Measurements from ENCODE around the gene PRSS36. TPM values are rescaled to one million over a fixed set of nuclear protein-coding genes. Genes with fewer than 3 reads are reported as not detected.
A peak's percentile ranks its signal among the peaks of the same experiment; 100 is the strongest.

The PRSS36 gene
- total and polyA plus RNA-seq, 4 donors, result 0.09 to 2.1 (median 0.62) TPM

DNA sequence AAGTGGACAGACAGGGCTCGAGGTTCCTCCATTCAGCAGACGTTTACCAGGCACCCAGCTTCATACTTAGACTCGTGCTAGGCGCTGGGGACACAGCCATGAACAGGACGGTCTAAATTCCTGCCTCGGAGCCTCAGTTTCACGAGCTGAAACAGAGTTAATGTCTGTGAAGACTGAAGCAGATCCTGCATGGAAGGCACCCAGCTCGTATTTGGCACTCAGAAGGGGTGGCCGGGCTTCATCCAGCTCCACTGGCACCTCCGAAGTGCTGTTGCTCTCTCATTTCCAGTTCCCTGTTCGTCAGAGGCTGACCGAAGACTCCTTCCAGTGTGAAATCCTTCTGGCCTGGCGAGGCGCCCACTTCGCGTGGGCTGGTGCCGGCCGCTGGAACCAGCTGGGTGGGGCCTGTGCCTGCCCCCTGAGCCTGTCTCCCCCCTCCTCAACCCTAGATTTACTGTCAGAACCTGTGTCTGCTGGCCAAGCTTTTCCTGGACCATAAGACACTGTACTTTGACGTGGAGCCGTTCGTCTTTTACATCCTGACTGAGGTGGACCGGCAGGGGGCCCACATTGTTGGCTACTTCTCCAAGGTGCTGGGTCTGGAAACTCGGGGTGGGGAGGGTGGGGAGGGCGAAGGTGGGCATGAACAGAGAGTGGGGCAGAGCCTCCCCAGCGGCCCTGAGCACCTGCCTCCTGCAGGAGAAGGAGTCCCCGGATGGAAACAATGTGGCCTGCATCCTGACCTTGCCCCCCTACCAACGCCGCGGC is 20.1 kb downstream of the PRSS36 start:
- no peak overlapping the region for H3K9ac ChIP-seq (ENCODE audit: low read depth in 1 of 2, low read length in 2 of 2)
- no peaks in the 10 kb centered on the region for H3K27me3 ChIP-seq (ENCODE audit: control insufficient read depth in 4 of 4, insufficient read depth in 4 of 4, low read length in 3 of 4)
- no peak overlapping the region for H3K4me3 ChIP-seq (ENCODE audit: low read depth in 1 of 3, low read length in 3 of 3)
- H3K36me3 ChIP-seq (ENCODE audit: control insufficient read depth in 4 of 4, insufficient read depth in 3 of 4, low read depth in 1 of 4, low read length in 3 of 4), result peaks cover 8 to 40% (median 13%) of the 10 kb centered on the region in 4 donors
- peaks cover 0 to 12% (median 2%) of the 10 kb centered on the region in 4 donors for H3K4me1 ChIP-seq (ENCODE audit: control insufficient read depth in 4 of 4, insufficient read depth in 4 of 4, low read length in 3 of 4)
- DNase-seq (ENCODE audit: low spot score), result no peak
- H3K9me3 ChIP-seq (ENCODE audit: control insufficient read depth in 4 of 4, low read length in 3 of 4), result no peaks in the 10 kb centered on the region
- 73% methylated on average over 29 of the region's 29 CpGs for WGBS
- peak overlapping the region; percentile 58 to 70 for H3K27ac ChIP-seq (ENCODE audit: low read depth in 1 of 2, low read length in 2 of 2)
- TF ChIP-seq FOXA2 (IDR thresholded peaks at IDR 0.05), result no peak
- TF ChIP-seq MAX (IDR thresholded peaks at IDR 0.05), result no peak
- TF ChIP-seq ATF3 (IDR thresholded peaks at IDR 0.05), result no peak
- TF ChIP-seq GABPA (IDR thresholded peaks at IDR 0.05 in 1 of 2, conservative IDR thresholded peaks at IDR 0.05 in 1 of 2), result no peak
- TF ChIP-seq HNF4G (IDR thresholded peaks at IDR 0.05), result no peak
- TF ChIP-seq RAD21 (IDR thresholded peaks at IDR 0.05), result no peak
- no peak for TF ChIP-seq YY1 (IDR thresholded peaks at IDR 0.05)
- TF ChIP-seq, protein P1, sequence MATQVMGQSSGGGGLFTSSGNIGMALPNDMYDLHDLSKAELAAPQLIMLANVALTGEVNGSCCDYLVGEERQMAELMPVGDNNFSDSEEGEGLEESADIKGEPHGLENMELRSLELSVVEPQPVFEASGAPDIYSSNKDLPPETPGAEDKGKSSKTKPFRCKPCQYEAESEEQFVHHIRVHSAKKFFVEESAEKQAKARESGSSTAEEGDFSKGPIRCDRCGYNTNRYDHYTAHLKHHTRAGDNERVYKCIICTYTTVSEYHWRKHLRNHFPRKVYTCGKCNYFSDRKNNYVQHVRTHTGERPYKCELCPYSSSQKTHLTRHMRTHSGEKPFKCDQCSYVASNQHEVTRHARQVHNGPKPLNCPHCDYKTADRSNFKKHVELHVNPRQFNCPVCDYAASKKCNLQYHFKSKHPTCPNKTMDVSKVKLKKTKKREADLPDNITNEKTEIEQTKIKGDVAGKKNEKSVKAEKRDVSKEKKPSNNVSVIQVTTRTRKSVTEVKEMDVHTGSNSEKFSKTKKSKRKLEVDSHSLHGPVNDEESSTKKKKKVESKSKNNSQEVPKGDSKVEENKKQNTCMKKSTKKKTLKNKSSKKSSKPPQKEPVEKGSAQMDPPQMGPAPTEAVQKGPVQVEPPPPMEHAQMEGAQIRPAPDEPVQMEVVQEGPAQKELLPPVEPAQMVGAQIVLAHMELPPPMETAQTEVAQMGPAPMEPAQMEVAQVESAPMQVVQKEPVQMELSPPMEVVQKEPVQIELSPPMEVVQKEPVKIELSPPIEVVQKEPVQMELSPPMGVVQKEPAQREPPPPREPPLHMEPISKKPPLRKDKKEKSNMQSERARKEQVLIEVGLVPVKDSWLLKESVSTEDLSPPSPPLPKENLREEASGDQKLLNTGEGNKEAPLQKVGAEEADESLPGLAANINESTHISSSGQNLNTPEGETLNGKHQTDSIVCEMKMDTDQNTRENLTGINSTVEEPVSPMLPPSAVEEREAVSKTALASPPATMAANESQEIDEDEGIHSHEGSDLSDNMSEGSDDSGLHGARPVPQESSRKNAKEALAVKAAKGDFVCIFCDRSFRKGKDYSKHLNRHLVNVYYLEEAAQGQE (IDR thresholded peaks at IDR 0.05), result no peak
- TF ChIP-seq RXRA (IDR thresholded peaks at IDR 0.05), result no peak
- no peak for TF ChIP-seq FOXA1 (IDR thresholded peaks at IDR 0.05)
- TF ChIP-seq SP1 (IDR thresholded peaks at IDR 0.05), result no peak
- TF ChIP-seq JUND (IDR thresholded peaks at IDR 0.05), result no peak
- no peak for TF ChIP-seq EGR1 (IDR thresholded peaks at IDR 0.05; ENCODE audit: low read depth in 2 of 2)
- TF ChIP-seq, protein P2, sequence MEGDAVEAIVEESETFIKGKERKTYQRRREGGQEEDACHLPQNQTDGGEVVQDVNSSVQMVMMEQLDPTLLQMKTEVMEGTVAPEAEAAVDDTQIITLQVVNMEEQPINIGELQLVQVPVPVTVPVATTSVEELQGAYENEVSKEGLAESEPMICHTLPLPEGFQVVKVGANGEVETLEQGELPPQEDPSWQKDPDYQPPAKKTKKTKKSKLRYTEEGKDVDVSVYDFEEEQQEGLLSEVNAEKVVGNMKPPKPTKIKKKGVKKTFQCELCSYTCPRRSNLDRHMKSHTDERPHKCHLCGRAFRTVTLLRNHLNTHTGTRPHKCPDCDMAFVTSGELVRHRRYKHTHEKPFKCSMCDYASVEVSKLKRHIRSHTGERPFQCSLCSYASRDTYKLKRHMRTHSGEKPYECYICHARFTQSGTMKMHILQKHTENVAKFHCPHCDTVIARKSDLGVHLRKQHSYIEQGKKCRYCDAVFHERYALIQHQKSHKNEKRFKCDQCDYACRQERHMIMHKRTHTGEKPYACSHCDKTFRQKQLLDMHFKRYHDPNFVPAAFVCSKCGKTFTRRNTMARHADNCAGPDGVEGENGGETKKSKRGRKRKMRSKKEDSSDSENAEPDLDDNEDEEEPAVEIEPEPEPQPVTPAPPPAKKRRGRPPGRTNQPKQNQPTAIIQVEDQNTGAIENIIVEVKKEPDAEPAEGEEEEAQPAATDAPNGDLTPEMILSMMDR (IDR thresholded peaks at IDR 0.05; ENCODE audit: low read depth, low read length, missing input control), result no peak
- no peak for TF ChIP-seq HNF4A (conservative IDR thresholded peaks at IDR 0.05)
- no peak for TF ChIP-seq NR2F2 (IDR thresholded peaks at IDR 0.05)
- TF ChIP-seq, protein P3, sequence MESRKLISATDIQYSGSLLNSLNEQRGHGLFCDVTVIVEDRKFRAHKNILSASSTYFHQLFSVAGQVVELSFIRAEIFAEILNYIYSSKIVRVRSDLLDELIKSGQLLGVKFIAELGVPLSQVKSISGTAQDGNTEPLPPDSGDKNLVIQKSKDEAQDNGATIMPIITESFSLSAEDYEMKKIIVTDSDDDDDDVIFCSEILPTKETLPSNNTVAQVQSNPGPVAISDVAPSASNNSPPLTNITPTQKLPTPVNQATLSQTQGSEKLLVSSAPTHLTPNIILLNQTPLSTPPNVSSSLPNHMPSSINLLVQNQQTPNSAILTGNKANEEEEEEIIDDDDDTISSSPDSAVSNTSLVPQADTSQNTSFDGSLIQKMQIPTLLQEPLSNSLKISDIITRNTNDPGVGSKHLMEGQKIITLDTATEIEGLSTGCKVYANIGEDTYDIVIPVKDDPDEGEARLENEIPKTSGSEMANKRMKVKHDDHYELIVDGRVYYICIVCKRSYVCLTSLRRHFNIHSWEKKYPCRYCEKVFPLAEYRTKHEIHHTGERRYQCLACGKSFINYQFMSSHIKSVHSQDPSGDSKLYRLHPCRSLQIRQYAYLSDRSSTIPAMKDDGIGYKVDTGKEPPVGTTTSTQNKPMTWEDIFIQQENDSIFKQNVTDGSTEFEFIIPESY (IDR thresholded peaks at IDR 0.05), result no peak
- TF ChIP-seq TAF1 (conservative IDR thresholded peaks at IDR 0.05), result no peak

Data from liver (tissue), 9 donors.